Measurements from ENCODE around the gene OR1F1.
"Not testable (repeated sequence)": the region's sequence is repeated elsewhere in the genome, so short reads cannot be mapped to it uniquely, and the experiment has no call there.

OR1F1 gene

DNA sequence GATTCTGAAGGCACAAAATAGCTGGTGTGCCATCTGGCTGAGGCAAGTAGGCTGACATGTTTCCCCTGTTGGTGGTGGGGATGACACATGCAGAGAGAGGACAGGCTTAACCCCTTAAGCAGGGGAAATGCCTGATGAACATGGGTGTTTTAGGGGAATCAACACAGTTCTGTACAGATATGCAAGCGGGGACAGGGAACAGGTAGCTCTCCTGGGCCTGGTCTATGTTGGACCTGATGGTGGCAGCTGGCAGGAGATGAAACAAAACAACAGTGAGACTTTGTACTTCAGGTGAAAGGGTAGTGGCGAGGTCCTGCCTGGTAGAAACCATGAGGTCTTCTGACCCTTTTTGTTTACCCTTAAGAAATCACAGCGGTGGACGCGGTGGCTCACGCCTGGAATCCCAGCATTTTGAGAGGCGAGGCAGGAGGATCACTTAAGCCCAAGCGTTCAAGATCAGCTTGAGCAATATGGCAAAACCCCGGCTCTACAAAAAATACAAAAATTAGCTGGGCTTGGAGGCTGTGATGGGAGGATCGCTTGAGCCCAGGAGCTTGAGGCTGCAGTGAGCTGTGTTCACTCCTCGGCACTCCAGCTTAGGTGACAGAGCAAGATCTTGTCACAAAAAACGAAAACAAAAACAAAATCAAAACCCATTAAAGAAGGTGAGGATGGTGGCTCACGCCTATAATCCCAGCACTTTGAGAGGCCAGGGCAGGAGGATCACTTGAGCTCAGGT, 10.5 kb downstream of the OR1F1 start:
- DNase-seq (ENCODE audit: low spot score), result no peak

DNA sequence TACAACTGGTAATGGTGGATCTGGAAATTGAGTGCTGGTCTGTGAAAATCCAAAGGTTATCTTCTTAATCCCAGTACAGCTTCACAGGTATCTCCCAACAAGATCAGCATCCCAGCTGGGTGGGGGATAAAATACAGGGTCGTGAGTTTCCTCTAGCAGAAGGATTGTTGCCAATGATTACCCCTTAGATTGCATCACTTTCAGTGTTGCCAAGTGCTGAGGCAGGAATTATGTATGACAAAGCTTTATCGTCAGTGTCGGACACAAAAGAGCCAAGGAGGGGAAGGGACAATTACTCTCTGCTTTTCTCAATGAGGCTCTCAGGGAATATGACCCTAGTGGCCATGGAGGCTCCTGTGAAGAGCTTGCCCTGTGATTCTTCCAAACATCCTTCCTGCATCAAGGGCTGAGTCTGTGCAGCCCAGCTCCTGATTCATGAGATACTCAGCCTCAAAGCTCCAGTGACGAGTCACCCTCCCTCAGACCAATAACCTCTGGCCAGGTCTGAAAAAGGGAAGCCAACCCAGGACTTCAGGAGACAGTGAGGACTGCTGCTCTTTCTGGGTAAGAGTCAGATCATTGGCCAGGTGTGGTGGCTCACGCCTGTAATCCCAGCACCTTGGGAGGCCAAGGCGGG, 15.0 kb downstream of the OR1F1 start:
- no peak for DNase-seq (ENCODE audit: low spot score)

DNA sequence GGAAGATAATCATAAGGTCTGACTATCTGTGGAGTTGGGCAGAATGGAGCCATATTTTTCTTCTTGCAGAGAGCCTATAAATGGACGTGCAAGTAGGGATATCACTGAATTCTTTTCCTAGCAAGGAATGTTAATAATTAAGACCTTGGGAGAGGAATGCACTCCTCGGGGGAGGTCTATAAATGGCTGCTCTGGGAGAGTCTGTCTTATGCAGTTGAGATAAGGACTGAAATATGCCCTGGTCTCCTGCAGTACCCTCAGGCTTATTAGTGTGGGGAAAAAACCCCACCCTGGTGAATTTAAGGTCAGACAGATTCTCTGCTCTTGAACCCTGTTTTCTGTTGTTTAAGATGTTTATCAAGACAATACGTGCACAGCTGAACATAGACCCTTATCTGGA, 17.9 kb downstream of the OR1F1 start:
- DNase-seq (ENCODE audit: low spot score), result not testable (repeated sequence)

DNA sequence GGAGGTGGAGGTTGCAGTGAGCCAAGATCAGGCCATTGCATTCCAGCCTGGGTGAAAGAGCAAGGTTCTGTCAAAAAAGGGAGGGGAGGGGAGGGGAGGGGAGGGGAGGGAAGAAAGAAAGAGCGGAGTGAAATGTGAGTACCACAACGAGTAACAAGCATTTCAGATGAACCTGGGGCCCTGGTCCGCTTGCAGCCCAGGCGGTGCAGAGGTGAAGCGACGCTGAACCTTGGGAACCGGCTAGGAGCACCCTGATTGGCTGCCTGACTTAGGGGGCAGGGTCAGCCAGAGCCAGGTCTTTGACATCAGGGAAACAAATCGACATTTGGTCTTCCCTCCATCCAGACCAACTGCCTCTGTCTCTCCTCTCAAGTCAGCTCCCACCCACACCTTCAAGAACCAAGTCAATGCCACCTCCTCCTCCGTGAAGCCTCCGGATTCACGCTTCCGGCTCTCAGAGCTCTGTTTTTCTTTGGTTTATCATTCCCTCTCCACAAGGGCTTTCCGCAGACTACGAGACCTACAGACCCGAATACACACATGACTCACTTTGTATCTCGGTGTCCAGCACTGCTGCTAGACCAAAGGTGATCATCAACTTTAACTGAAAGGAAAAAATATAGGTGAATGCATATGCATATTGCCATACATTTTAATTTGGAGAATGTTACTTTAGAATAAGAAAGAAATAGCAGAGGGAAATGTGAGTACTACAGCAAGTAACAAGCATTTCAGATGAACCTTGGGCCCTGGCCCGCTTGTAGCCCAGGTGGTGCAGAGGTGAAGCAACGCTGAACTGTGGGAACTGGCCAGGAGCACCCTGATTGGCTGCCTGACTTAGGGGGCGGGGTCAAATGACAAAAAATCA, 19.3 kb downstream of the OR1F1 start:
- no peak for DNase-seq (ENCODE audit: low spot score)

DNA sequence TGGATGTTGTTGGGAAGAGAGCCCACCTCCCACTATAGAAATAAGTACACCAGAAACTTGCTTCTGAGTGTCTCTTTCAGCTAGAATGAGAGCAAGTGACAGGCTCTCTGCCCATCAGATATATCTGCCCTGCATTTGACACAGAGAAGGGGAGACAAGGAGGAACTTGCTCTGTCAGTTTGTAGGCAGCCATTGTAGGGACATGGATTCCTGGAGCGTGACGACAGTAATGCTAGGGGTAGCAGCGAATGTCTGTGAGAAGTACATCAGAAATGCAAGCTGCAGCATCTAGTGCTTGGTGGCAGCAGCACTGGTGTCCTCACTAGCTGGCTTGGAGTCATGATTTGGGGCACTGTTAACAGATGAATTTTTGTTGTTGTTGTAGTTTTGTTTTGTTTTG, 24.0 kb downstream of the OR1F1 start:
- DNase-seq (ENCODE audit: low spot score), result no peak

DNA sequence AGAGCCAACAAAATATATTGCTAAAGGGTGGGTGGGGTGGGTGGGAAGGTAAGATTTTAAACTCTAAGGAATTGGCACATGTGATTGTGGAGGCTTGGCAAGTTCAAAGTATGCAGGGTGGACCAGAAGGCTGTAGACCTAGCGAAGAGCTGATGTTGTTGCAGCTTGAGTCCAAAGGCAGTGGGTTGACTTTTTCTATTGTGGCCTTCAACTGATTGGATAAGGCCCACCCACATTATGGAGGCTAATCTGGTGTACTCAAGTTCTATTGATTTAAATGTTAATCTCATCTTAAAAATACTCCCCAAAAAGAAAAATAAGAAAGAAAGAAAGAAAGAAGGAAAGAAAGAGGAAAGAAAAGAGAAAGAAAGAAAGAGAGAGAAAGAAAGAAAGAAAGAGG, 24.6 kb downstream of the OR1F1 start:
- DNase-seq (ENCODE audit: low spot score), result no peak

DNA sequence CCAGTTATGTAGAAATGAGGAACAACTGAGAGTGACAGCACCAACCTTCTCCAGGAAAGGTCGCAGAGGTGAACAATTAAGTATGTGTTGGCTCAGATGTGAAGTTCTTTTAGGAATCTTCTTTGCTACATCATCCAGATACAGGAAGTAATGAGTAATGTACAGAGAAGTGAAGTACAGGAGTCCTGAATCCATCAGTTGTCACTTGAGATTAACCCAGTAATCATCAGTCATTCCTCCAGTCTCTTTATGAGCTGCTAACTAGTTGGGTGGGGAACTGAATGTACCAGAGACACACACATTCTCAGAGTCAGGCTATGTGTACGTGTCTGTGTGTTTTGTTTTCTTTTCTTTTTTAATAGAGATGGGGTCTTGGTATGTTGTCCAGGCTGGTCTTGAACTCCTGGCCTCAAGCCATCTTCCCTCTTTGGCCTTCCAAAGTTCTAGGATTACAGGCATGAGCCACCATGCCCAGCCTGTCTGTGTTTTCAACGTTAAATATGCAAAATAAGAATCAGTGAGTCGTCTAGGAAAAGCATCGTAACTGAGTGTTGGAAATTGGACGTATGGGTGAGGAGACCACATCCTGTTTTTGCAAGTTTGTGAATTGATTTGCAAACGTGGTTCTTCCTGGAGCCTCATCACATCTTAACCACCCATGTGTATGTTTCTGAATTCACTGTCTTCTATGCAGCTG, 27.0 kb downstream of the OR1F1 start:
- peak; percentile 73 for DNase-seq (ENCODE audit: low spot score)

DNA sequence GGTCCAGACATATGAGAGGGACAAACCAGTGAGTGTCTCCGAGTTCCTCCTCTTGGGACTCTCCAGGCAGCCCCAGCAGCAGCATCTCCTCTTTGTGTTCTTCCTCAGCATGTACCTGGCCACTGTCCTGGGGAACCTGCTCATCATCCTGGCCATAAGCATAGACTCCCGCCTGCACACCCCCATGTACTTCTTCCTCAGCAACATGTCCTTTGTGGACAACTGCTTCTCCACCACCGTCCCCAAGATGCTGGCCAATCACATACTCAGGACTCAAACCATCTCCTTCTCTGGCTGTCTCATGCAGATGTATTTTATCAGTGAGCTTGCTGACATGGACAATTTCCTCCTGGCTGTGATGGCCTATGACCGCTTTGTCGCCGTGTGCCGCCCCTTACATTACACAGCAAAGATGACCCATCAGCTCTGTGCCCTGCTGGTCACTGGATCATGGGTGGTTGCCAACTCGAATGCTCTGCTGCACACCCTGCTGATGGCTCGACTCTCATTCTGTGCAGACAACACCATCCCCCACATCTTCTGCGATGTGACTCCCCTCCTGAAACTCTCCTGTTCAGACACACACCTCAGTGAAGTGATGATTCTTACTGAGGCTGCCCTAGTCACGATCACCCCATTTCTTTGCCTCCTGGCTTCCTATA, 27.7 kb downstream of the OR1F1 start:
- DNase-seq (ENCODE audit: low spot score), result no peak

DNA sequence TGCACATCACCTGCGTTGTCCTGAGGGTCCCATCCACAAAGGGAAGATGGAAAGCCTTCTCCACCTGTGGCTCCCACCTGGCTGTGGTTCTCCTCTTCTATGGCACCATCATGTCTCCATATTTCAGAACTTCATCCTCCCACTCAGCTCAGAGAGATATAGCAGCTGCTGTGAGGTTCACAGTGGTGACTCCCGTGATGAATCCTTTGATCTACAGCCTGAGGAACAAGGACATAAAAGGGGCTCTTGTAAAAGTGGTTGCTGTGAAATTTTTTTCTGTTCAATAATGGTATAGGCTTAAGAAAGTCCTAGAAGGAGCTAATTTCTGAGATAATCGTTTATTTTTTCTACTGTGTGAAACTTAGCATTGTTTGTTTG, 28.2 kb downstream of the OR1F1 start:
- peak; percentile 19 for DNase-seq (ENCODE audit: low spot score)

DNA sequence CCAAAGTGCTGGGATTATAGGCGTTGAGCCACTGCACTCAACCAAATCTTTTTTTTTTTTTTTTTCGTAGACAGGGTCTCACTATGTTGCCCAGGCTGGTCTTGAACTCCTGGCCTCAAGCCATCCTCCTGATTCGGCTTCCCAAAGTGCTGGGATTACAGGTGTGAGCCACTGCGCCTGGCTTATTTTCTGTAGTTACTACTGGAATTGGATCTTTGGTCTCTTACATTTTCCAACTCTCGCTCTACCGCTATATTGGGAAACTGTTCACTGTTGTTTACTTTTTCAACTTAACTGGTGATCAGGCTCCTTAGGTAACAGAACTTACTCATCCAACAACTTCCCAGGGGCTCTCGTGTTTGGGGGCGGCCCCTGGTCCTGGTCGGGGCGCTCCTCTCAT, 32.8 kb downstream of the OR1F1 start:
- DNase-seq (ENCODE audit: low spot score), result no peak

DNA sequence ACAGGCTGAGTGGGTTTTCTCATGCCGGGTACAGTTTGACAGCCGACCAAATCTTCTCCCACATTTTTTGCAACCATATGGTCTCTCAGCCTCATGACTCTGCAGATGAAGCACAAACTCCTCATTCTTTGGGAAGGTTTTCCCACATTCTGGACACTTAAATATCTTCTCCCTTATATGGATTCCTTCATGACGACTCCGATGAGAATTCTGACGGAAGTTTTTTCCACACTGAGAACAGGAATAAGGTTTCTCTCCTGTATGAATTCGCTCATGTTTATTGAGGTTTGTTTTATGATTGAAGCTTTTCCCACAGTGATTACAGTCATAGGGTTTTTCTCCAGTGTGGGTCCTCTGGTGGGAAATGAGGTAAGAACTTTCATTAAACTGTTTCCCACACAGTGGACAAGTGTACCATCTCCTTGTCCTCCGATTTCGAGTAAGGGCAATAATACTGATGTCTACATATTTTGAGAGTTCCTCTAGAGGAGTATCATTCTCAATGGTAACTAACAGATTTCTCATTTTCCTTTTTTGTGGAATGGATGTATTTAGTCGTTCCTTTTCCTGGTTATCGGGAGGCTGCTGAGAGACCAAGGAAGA, 36.0 kb downstream of the OR1F1 start:
- no peak for DNase-seq (ENCODE audit: low spot score)

DNA sequence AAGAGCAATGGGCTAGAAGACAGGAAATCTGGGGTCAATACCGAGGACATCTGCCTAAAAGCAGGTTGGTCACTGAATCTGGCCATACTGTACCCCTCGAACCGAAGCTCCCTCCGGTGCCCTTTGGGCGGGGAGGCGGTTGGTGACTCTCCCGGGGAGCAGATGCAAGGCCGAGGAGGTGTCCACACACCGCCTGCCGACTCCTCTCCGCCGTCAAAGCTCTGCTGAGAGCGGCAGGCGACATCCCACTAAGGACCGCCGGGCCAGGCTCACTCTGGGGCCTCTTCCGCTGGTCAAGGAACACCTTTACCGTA, 46.5 kb downstream of the OR1F1 start:
- no peak for DNase-seq (ENCODE audit: low spot score)

DNA sequence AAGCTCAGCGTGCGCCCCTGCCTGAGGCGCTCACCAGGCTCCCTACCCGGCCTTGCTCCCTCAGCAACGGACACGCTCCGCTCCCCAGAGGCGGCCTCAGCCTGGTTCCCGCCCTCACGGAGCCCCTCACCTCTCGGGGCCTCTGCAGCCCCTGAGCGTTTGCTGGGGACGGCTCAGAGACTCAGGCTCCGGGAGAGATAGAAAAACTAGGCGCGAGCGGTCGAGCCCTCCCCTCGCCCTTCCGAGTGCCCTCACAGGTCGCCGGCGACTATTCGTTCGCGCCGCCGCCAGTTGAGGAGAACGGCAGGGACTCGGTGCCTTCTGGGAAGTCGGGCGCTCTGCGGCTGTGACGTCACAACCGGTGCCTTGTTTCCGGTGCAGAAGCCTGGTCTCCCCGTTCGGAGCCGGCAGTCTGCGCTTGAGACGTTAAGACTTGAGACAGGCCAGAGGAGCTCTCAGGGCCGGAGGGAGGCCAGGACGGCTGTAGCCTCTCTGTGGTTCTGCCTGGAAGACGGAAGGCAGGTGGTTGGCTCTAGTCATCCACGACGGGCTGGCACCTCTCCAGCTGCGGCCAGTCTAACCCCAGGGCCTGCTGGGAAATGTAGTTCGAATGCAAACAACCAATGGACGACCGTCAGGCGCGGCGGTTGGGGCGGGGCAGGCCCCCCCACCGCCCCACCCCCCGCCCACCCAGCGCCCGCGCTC, 47.0 kb downstream of the OR1F1 start, which contains the start of gene ZNF200:
ZNF200 (minus strand) TSS at position 302 of the 705 bp plus-strand sequence. CDS start 1,403 bp downstream, outside the sequence.
- DNase-seq (ENCODE audit: low spot score), result peak; percentile 91

DNA sequence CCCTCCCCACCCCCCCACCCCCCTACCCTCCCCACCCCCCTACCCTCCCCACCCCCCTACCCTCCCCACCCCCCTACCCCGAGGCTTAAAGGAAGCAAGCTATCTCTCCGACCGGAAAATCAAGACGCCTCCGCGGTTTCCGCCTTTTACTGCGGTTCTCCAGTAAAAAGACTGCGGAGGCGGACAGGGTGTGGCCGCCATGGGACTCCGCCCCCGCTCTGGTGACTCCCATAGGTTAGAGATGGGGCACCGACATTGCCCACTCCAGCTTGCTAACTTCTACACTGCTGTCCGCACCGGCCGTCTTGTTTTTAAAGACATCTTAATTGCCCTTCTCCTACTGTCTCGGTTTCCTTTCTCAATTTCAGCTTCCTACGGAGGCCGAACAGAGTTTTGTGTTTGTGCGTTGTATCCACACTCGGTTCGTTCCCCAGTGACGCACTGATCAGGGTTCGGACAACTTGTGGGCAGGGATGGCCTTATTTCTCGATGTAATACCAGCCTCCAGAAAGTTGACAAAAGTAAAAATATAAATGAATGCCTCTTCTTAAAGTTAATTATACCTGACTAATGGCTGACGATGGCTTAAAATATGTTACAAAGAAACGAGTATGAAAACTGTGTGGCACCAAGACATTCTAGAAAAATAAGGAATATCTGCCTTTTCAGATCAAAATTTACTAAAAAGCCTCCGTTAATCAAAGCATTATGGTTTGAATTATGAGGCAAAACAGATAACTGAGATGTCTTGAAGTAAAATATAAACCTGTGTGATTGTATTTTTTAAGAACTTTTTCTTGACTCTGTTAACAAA, 48.1 kb downstream of the OR1F1 start:
- DNase-seq (ENCODE audit: low spot score), result peak; percentile 22

DNA sequence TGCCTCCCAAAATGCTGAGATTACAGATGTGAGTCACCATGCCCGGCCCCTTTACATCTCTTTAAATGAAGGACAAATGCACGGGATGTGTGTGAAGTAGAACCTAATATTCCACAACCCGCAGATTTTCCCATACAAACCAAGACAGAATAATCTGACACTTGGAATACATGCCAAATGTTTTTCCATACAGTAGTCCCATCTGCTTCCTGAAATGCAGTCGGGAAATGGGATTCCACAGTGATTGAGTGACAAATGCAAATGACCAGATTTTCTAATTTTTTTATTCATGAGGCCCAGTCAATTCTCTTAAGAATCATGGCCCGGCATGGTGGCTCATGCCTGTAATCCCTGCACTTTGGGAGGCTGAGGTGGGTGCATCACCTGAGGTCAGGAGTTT, 53.8 kb downstream of the OR1F1 start:
- no peak for DNase-seq (ENCODE audit: low spot score)

DNA sequence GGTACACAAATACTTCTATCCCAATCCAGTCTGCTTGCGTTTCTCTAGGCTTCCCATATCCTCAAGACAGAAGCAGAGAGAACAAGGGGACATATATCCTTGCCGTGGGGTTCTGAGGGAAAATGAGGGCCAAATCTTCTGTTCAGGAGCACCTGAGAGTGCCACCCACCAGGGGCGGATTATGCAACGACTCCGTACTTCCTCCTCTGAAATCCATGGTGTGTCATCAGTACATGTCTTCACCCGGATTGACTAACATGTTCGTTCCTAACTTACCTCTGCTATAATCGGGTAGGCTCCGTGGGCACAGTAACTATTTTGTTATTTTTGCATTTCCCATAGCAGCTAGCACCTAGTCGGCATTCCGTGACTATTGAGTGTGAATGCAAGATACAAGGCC, 54.7 kb downstream of the OR1F1 start:
- no peak for DNase-seq (ENCODE audit: low spot score)

DNA sequence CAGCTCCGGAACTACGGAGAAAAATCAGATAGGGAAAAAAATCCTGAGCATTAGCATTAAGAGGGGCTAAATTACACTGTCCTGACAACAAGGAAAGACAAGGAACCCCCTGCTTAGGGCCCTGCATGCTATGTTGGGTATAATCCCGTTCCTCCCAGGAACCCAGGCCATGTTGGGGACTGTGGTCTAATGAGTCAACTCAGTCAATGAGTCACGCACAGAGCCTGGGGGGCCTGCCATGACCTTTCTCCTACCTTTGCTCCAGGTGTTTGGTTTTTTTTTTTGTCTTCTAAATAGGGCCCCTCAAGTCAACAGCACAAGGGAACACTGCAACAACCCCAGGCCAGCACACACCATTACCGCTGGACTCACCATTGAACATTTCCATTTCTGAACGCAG, 55.9 kb downstream of the OR1F1 start:
- no peak for DNase-seq (ENCODE audit: low spot score)

DNA sequence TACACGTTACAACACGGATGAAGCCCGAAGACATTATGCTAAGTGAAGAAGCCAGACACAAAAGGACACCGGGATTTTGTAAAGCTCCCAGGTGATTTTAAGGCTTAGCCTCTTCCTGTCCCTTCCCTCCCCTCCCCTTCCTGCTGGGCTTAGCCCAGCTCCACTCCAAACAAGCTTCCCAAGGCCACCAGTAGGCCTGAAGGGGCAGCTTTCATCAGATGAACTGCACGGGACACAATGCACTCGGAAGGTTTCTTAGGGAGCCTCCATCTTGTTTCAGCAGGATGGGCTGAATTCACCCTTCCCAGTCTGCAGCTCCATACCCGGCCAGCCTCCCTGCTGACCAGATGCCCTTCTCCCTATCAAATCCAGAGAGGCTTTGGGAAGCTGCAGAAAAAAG, 58.0 kb downstream of the OR1F1 start:
- no peak for DNase-seq (ENCODE audit: low spot score)

DNA sequence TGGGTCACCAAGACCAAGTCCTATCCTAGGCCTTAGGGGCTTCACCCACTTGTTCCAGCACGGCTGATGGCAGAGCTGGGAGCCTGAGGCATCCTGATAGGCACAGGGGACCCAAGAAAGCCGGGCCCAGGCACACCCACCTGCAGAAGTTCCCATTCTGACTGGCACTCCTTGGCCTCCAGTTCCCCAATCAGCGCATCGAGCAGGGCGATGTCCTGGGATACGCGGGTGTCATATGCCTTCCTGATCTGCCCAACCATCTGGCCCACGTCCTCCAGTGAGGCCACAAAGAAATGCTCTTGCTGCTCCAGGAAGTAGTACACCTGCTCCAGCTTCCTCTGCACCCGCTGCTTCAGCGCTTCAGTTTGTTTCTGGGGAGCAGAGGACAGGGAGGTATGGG, 58.9 kb downstream of the OR1F1 start:
- DNase-seq (ENCODE audit: low spot score), result no peak

DNA sequence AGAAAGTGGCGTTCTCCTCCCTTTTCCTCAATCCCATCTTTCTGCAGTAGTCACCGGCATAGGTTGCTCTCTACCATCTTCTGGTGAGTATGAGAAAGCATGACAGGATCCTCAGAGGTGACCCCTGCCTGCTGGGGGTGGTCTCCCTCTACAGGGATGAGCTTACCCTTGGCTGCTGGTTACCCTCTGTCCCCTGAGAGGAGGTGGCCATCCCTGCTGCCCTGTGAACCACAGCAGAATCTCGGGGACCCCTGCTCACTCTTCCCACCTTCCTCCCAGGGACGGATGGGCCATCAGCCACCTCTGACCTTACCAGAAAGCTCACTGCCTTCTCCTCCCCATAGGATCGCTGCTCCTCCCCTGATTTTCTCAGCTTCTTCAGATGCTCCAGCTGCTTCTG, 60.6 kb downstream of the OR1F1 start:
- DNase-seq (ENCODE audit: low spot score), result no peak
